Measurements from ENCODE around the gene CCL4.
"Not testable (repeated sequence)": the region's sequence is repeated elsewhere in the genome, so short reads cannot be mapped to it uniquely, and the experiment has no call there.

DNA sequence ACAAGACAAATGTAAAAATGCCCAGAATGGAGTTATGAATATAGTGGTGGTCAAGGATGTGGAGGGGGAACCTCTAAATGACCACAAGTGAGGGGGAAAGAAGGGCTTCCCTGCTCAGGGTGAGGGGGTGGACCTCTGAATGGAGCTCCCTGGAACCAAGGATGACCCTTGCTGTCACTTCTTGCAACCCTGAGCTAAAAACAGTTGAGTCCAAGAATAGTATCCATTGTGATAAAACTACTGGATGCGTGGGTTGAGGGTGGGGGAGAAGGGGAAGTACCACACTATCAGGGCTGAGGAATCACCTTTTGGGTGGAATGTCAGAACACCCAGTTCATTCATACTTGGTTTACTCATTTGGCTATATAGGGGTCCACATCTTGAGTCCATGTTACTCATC, 4.6 kb upstream of the CCL4 start:
- TF ChIP-seq, protein P1, sequence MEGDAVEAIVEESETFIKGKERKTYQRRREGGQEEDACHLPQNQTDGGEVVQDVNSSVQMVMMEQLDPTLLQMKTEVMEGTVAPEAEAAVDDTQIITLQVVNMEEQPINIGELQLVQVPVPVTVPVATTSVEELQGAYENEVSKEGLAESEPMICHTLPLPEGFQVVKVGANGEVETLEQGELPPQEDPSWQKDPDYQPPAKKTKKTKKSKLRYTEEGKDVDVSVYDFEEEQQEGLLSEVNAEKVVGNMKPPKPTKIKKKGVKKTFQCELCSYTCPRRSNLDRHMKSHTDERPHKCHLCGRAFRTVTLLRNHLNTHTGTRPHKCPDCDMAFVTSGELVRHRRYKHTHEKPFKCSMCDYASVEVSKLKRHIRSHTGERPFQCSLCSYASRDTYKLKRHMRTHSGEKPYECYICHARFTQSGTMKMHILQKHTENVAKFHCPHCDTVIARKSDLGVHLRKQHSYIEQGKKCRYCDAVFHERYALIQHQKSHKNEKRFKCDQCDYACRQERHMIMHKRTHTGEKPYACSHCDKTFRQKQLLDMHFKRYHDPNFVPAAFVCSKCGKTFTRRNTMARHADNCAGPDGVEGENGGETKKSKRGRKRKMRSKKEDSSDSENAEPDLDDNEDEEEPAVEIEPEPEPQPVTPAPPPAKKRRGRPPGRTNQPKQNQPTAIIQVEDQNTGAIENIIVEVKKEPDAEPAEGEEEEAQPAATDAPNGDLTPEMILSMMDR (optimal IDR thresholded peaks at IDR 0.05 in 1 of 3, IDR thresholded peaks at IDR 0.05 in 1 of 3, conservative IDR thresholded peaks at IDR 0.05 in 1 of 3; ENCODE audit: extremely low read depth in 1 of 3, insufficient read depth in 2 of 3, low read length in 3 of 3) = not testable (repeated sequence)
- not testable (repeated sequence) for TF ChIP-seq EZH2 (IDR thresholded peaks at IDR 0.05; ENCODE audit: low read length)
